ENCODE measurements around the gene ARPC5L. TPM values are rescaled to one million over a fixed set of nuclear protein-coding genes. Genes with fewer than 3 reads are reported as not detected.

The ARPC5L gene
- total and polyA plus RNA-seq, 2 of the 8 experiments (the other 6 are each of a cell fraction or from before 2014, with no cell fraction given): 34.1 to 50.6 TPM

GRCh38 chr9:124859803-124860581, 1.9 kb upstream of the ARPC5L start:
- H3K14ac ChIP-seq (ENCODE audit: insufficient read length): no peak overlapping the region
- peak overlapping the region; percentile 62 to 97 (median 95) for H3K9ac ChIP-seq (replicated peaks in 1 of 4; ENCODE audit: extremely low read depth in 1 of 4, low read depth in 3 of 4, low read length in 3 of 4)
- FAIRE-seq (no peak), DNase-seq (ENCODE audit: low read depth in 1 of 2, low spot score in 2 of 2) (no peak)
- H4K8ac ChIP-seq (ENCODE audit: extremely low read depth, insufficient read depth, low read length): peak overlapping the region; percentile 20; the same call in 1 of the 2 replicates
- H3K9me3 ChIP-seq (ENCODE audit: insufficient read depth in 2 of 2, low read depth in 1 of 2, low read length in 1 of 2): no peaks in the 10 kb centered on the region
- no peak overlapping the region for H2BK120ac ChIP-seq (replicated peaks; ENCODE audit: low read depth, low read length)
- H3K36me3 ChIP-seq (ENCODE audit: control insufficient read depth in 2 of 4, insufficient read depth in 4 of 4, low read length in 3 of 4): peaks cover 36 to 46% (median 40%) of the 10 kb centered on the region in 4 experiments
- no peak overlapping the region for H3K27ac ChIP-seq (ENCODE audit: low read depth, low read length)
- H3K79me1 ChIP-seq (ENCODE audit: low read depth, low read length): peaks cover 10% of the 10 kb centered on the region
- H4K20me1 ChIP-seq (replicated peaks in 1 of 2; ENCODE audit: control insufficient read depth in 1 of 2, insufficient read depth in 2 of 2, low read length in 2 of 2): peaks cover 39 to 46% of the 10 kb centered on the region in 2 experiments
- H3K4ac ChIP-seq (replicated peaks; ENCODE audit: insufficient read length, low read depth, low read length): no peak overlapping the region
- no peak overlapping the region for H2AFZ ChIP-seq (ENCODE audit: low read length)
- 84% methylated on average over 10 of the region's 10 CpGs; no CpG with 5 or more reads in 1 of the 2 experiments for WGBS, 2 experiments (ENCODE audit: extremely low coverage in 1 of 2, insufficient coverage in 1 of 2, insufficient read length in 1 of 2, insufficient replicate concordance in 2 of 2, low coverage in 1 of 2, low lambda C conversion rate in 2 of 2, missing lambda C conversion rate in 1 of 2)
- peaks cover 0 to 10% (median 8%) of the 10 kb centered on the region in 4 experiments; a peak in 5 of 7 replicates for H3K4me1 ChIP-seq (replicated peaks in 1 of 4; ENCODE audit: control insufficient read depth in 3 of 4, insufficient read depth in 4 of 4, low read length in 3 of 4)
- no peak overlapping the region for H2BK15ac ChIP-seq (ENCODE audit: low read length)
- no peak overlapping the region for H2BK12ac ChIP-seq (ENCODE audit: low read depth, low read length)
- no peak overlapping the region for H3K56ac ChIP-seq (replicated peaks; ENCODE audit: insufficient read length, low read depth, low read length)
- no peak overlapping the region for H2BK5ac ChIP-seq (ENCODE audit: low read depth, low read length)
- TF ChIP-seq POLR2AphosphoS5 (IDR thresholded peaks at IDR 0.05; ENCODE audit: low read depth, low read length): 0 out of 2 replicates have a peak, but pooled peaks have one; percentile 42
- no peak for TF ChIP-seq EP300 (IDR thresholded peaks at IDR 0.05; ENCODE audit: borderline replicate concordance in 1 of 2, low read depth in 2 of 2, low read length in 2 of 2)
- CTCF ChIA-PET (ENCODE audit: partially characterized antibody): interaction anchor here (0.6 to 42.1 kb wide), 8 partner anchors 7 to 314 kb away, joined by 3 to 1529 read pairs (median 5); partner anchors contain the start of genes NR6A1, OLFML2A and WDR38
- no peak overlapping the region for H4K5ac ChIP-seq (ENCODE audit: insufficient read length, low read depth, low read length)
- POLR2A ChIA-PET (ENCODE audit: partially characterized antibody): interaction anchor here (0.7 to 25.5 kb wide), 15 partner anchors 8 to 1688 kb away, joined by 3 to 573 read pairs (median 8); partner anchors contain the start of genes NR6A1, OLFML2A and WDR38
- H3K23ac ChIP-seq (ENCODE audit: insufficient read length): no peak overlapping the region
- no peak overlapping the region for H2BK20ac ChIP-seq (ENCODE audit: low read length)
- H4K91ac ChIP-seq (replicated peaks; ENCODE audit: insufficient read length, low read length): no peak overlapping the region
- peaks cover 16 to 33% of the 10 kb centered on the region in 2 experiments for H3K79me2 ChIP-seq (ENCODE audit: control insufficient read depth in 1 of 2, insufficient read depth in 2 of 2, low read length in 2 of 2)
- H3K4me2 ChIP-seq (ENCODE audit: insufficient read depth in 1 of 2, low read depth in 2 of 2, low read length in 2 of 2): peak overlapping the region; percentile 80 to 86
- H3K4me3 ChIP-seq (ENCODE audit: extremely low read depth in 1 of 4, insufficient read depth in 2 of 4, low read depth in 3 of 4, low read length in 4 of 4): peak overlapping the region; percentile 86 to 97 (median 96); a peak in 7 of 8 replicates
- no peak overlapping the region for H3K18ac ChIP-seq (ENCODE audit: extremely low read depth, low read length)
- H3K27me3 ChIP-seq (replicated peaks in 1 of 4; ENCODE audit: control insufficient read depth in 3 of 4, extremely low read depth in 1 of 4, insufficient read depth in 3 of 4, low read length in 3 of 4): no peaks in the 10 kb centered on the region
- no peak overlapping the region for H2AK5ac ChIP-seq (ENCODE audit: low read depth, low read length)
- H3K23me2 ChIP-seq (ENCODE audit: low read depth, low read length): peaks cover 7% of the 10 kb centered on the region

Measured in H1 (cell line).